Stomach (tissue), 9 donors: ENCODE results near the gene ATF3. TPM values are rescaled to one million over a fixed set of nuclear protein-coding genes. Genes with fewer than 3 reads are reported as not detected.

ENCODE experiments used
- DNase-seq, 2 donors: peaks; one replicate each; pipeline versions ENCODE4 v3.0.0 to v3.0.0-alpha.2; 2013 to 2019
- H3K27ac ChIP-seq, 5 donors: fragments of 200-600 bp in 4 of 5; sonication (generic) in 4 of 5; one replicate each; pipeline ENCODE4 v1.5.1; 2013 to 2019; ENCODE audit warnings: mild to moderate bottlenecking in 1 of 5, moderate library complexity in 1 of 5
- H3K27me3 ChIP-seq, 3 donors: fragments of 200-600 bp; sonication (generic); one replicate each; pipeline ENCODE4 v1.5.1; 2017 to 2019; ENCODE audit warnings: mixed run types in 1 of 3
- H3K36me3 ChIP-seq, 4 donors: fragments of 200-600 bp; sonication (generic); 1 replicate in 3 of 4; 2 replicates in 1 of 4; pipeline ENCODE4 v1.5.1; 2016 to 2019
- H3K4me1 ChIP-seq, 4 donors: fragments of 200-600 bp; sonication (generic); one replicate each; pipeline ENCODE4 v1.5.1; 2016 to 2019
- H3K4me3 ChIP-seq, 4 donors: fragments of 200-600 bp; sonication (generic) in 3 of 4; one replicate each; pipeline ENCODE4 v1.5.1; 2016 to 2019; ENCODE audit warnings: mild to moderate bottlenecking in 1 of 4
- H3K9me3 ChIP-seq, 4 donors: fragments of 200-600 bp; sonication (generic); one replicate each; pipeline ENCODE4 v1.5.1; 2016 to 2019
- CTCF ChIP-seq, 7 experiments: fragments of 450-650 bp in 4 of 7; fragments of 200-600 bp in 3 of 7; sonication (generic) in 3 of 7; IDR thresholded peaks; one replicate each; pipeline ENCODE4 v1.5.1; 2016 to 2019; ENCODE audit warnings: antibody characterized with exemption in 7 of 7, control low read depth in 2 of 7, mild to moderate bottlenecking in 1 of 7
- EP300 ChIP-seq: sonication (generic); formaldehyde crosslinking; IDR thresholded peaks from one replicate; pipeline ENCODE4 v1.6.1; 2017; ENCODE audit warnings: antibody characterized with exemption
- POLR2A ChIP-seq, 4 donors: fragments of 450-650 bp; IDR thresholded peaks; one replicate each; pipeline ENCODE4 v1.6.1; 2016; ENCODE audit warnings: antibody characterized with exemption in 4 of 4, control low read depth in 2 of 4, mild to moderate bottlenecking in 1 of 4, moderate library complexity in 1 of 4
- POLR2AphosphoS5 ChIP-seq, 3 donors: sonication (generic); formaldehyde crosslinking; IDR thresholded peaks; one replicate each; pipeline ENCODE4 v1.6.1; 2016; ENCODE audit warnings: antibody characterized with exemption in 3 of 3
- WGBS, 5 donors: extraction: QIAGEN DNeasy Blood & Tissue Kit in 3 of 5; methylation state at CpG; one replicate each; pipeline versions ENCODE4 v1.1.5 to v1.1.7; 2013 to 2018; 5-methylcytosine and 5-hydroxymethylcytosine counted together
- intact Hi-C: fragments of 100-400 bp; cut with DNase I; formaldehyde crosslinking; loops from one replicate; pipeline ENCODE4 v1.15.1; 2023; ENCODE audit warnings: low total_unique reads
- polyA plus RNA-seq, 3 donors: library from polyadenylated mRNA; stranded (reverse); fragments of 200-250 nt; gene quantifications; one replicate each; pipeline ENCODE4 v1.2.3, GENCODE V29; 2013
- total RNA-seq, 5 donors: library from RNA; depleted of rRNA; stranded (reverse); fragments of >200 nt; gene quantifications; one replicate each; pipeline versions ENCODE4 v1.1.0 to v1.2.3, GENCODE V29; 2014 to 2016
- donor health status: healthy with polysubstance abuse.
- donor health status: Bipolar disorder and iron deficiency.
- donor health status: healthy.

The ATF3 gene
- total and polyA plus RNA-seq, 8 donors: 14.0 to 60.2 (median 33.0) TPM; not detected in 1

- Histone ChIP-seq H3K27me3 (no peaks in the 10 kb centered on the region), H3K9me3 (no peaks in the 10 kb centered on the region), H3K4me1 (peaks cover 5 to 19% (median 9%) of the 10 kb centered on the region in 4 donors), H3K27ac (no peak overlapping the region), H3K4me3 (no peak overlapping the region), H3K36me3 (peaks cover 41 to 57% (median 53%) of the 10 kb centered on the region in 4 donors)
- no peak for TF ChIP-seq POLR2AphosphoS5 (IDR thresholded peaks at IDR 0.05)
- no peak for TF ChIP-seq EP300
- no peak for TF ChIP-seq CTCF (IDR thresholded peaks at IDR 0.05)
- TF ChIP-seq POLR2A (IDR thresholded peaks at IDR 0.05): no peak
- WGBS, 5 donors: 95 to 99% (median 98%) methylated on average over 9 of the region's 9 CpGs
- intact Hi-C loops: no loop called here
- DNase-seq: no peak
Observed at GRCh38 chr1:212615201-212615470, 6.6 kb downstream of the ATF3 start.

- 80 to 93% (median 91%) methylated on average over 8 of the region's 8 CpGs for WGBS, 5 donors
- intact Hi-C loops: no loop called here
- TF ChIP-seq CTCF (IDR thresholded peaks at IDR 0.05) (no peak), POLR2A (IDR thresholded peaks at IDR 0.05) (no peak), POLR2AphosphoS5 (IDR thresholded peaks at IDR 0.05) (no peak), EP300 (no peak)
- no peak for DNase-seq
- Histone ChIP-seq H3K36me3 (peaks cover 45 to 69% (median 62%) of the 10 kb centered on the region in 4 donors), H3K27me3 (no peaks in the 10 kb centered on the region), H3K4me1 (peaks cover 0 to 7% (median 0%) of the 10 kb centered on the region in 4 donors), H3K27ac (no peak overlapping the region), H3K4me3 (no peak overlapping the region), H3K9me3 (no peaks in the 10 kb centered on the region)
Observed at GRCh38 chr1:212618466-212619210, 10.1 kb downstream of the ATF3 start.

- no peaks in the 10 kb centered on the region for H3K9me3 ChIP-seq
- 89 to 95% (median 92%) methylated on average over 1 of the region's 1 CpG for WGBS, 5 donors
- peaks cover 40 to 60% (median 58%) of the 10 kb centered on the region in 4 donors for H3K36me3 ChIP-seq
- no peak overlapping the region for H3K27ac ChIP-seq
- H3K27me3 ChIP-seq: no peaks in the 10 kb centered on the region
- H3K4me1 ChIP-seq: no peaks in the 10 kb centered on the region
- H3K4me3 ChIP-seq: no peak overlapping the region
- DNase-seq: no peak
- intact Hi-C loops: loop anchor here (10.0 kb wide), 1 partner anchor 145 kb away; no protein-coding TSS in a partner anchor
- TF ChIP-seq EP300 (no peak), POLR2A (IDR thresholded peaks at IDR 0.05) (no peak), CTCF (IDR thresholded peaks at IDR 0.05) (no peak), POLR2AphosphoS5 (IDR thresholded peaks at IDR 0.05) (no peak)
Observed at GRCh38 chr1:212620293-212620692, 11.7 kb downstream of the ATF3 start.

GRCh38 chr1:212621043-212621948 is 12.7 kb downstream of the ATF3 start:
- H3K4me1 ChIP-seq: no peaks in the 10 kb centered on the region
- H3K27ac ChIP-seq: no peak overlapping the region
- H3K36me3 ChIP-seq: peaks cover 31 to 50% (median 48%) of the 10 kb centered on the region in 4 donors
- H3K27me3 ChIP-seq: no peaks in the 10 kb centered on the region
- H3K9me3 ChIP-seq: no peaks in the 10 kb centered on the region
- 79 to 87% (median 85%) methylated on average over 10 of the region's 10 CpGs for WGBS, 5 donors
- TF ChIP-seq POLR2A (IDR thresholded peaks at IDR 0.05) (no peak), CTCF (IDR thresholded peaks at IDR 0.05) (no peak)
- intact Hi-C loops: loop anchor here (10.0 kb wide), 1 partner anchor 146 kb away; no protein-coding TSS in a partner anchor
- H3K4me3 ChIP-seq: no peak overlapping the region
- no peak for DNase-seq
